ENCODE measurements around the gene SYCP1.

The SYCP1 gene

GRCh38 chr1:115012006-115012405, 157.3 kb downstream of the SYCP1 start:
- Histone ChIP-seq H3K9me3 (ENCODE audit: control insufficient read depth, insufficient read depth, low read depth, low read length) (no peaks in the 10 kb centered on the region), H3K27ac (ENCODE audit: extremely low read depth, low read depth, low read length) (no peak overlapping the region), H3K4me3 (ENCODE audit: low read depth, low read length) (no peak overlapping the region), H3K4me1 (ENCODE audit: control insufficient read depth, insufficient read depth, low read length) (no peaks in the 10 kb centered on the region), H3K36me3 (ENCODE audit: control insufficient read depth in 2 of 2, insufficient read depth in 1 of 2, low read length in 2 of 2) (no peaks in the 10 kb centered on the region)
- CTCF ChIA-PET = interaction anchor here (0.6 kb wide), 1 partner anchor 1001 kb away, joined by 3 read pairs; no protein-coding TSS in a partner anchor
- POLR2A ChIA-PET = no interaction called here
- TF ChIP-seq ZNF37A (tag by site-specific recombination; IDR thresholded peaks at IDR 0.05) (no peak), ZNF585B (tag by site-specific recombination; IDR thresholded peaks at IDR 0.05) (peak; percentile 27; the same call in 1 of the 2 replicates)

- ChIA-PET POLR2A (no interaction called here), CTCF (interaction anchor here (0.6 kb wide), 1 partner anchor 1001 kb away, joined by 3 read pairs; no protein-coding TSS in a partner anchor)
- Histone ChIP-seq H3K27ac (ENCODE audit: extremely low read depth, low read depth, low read length) (no peak overlapping the region), H3K9me3 (ENCODE audit: control insufficient read depth, insufficient read depth, low read depth, low read length) (no peaks in the 10 kb centered on the region), H3K36me3 (ENCODE audit: control insufficient read depth in 2 of 2, insufficient read depth in 1 of 2, low read length in 2 of 2) (no peaks in the 10 kb centered on the region), H3K4me1 (ENCODE audit: control insufficient read depth, insufficient read depth, low read length) (no peaks in the 10 kb centered on the region), H3K4me3 (ENCODE audit: low read depth, low read length) (no peak overlapping the region)
- no peak for TF ChIP-seq ZNF221 (tag by site-specific recombination; IDR thresholded peaks at IDR 0.05; ENCODE audit: borderline replicate concordance)
- no peak for TF ChIP-seq ZBTB21 (tag by site-specific recombination; IDR thresholded peaks at IDR 0.05)
Observed at GRCh38 chr1:115012434-115012833, 157.8 kb downstream of the SYCP1 start.

- POLR2A ChIA-PET = no interaction called here
- H3K27ac ChIP-seq (ENCODE audit: extremely low read depth, low read depth, low read length) = no peak overlapping the region
- no peaks in the 10 kb centered on the region for H3K9me3 ChIP-seq (ENCODE audit: control insufficient read depth, insufficient read depth, low read depth, low read length)
- CTCF ChIA-PET = interaction anchor here (0.6 kb wide), 1 partner anchor 97 kb away, joined by 3 read pairs; no protein-coding TSS in a partner anchor
- H3K4me3 ChIP-seq (ENCODE audit: low read depth, low read length) = no peak overlapping the region
- H3K4me1 ChIP-seq (ENCODE audit: control insufficient read depth, insufficient read depth, low read length) = no peaks in the 10 kb centered on the region
- no peaks in the 10 kb centered on the region for H3K36me3 ChIP-seq (ENCODE audit: control insufficient read depth in 2 of 2, insufficient read depth in 1 of 2, low read length in 2 of 2)
- TF ChIP-seq ZNF133 (tag by site-specific recombination; IDR thresholded peaks at IDR 0.05) (no peak), ZNF596 (tag by site-specific recombination; IDR thresholded peaks at IDR 0.05) (no peak), ZFP3 (tag by site-specific recombination; IDR thresholded peaks at IDR 0.05; ENCODE audit: low read depth) (no peak), ZNF560 (tag by site-specific recombination; IDR thresholded peaks at IDR 0.05; ENCODE audit: borderline replicate concordance) (no peak), ZNF791 (tag by site-specific recombination; IDR thresholded peaks at IDR 0.05) (no peak), ZSCAN16 (tag by site-specific recombination; IDR thresholded peaks at IDR 0.05) (no peak), ZBTB11 (tag by site-specific recombination; conservative IDR thresholded peaks at IDR 0.05; ENCODE audit: low read depth) (no peak), ZNF530 (tag by site-specific recombination; IDR thresholded peaks at IDR 0.05; ENCODE audit: low read depth) (no peak), TSHZ1 (tag by site-specific recombination; IDR thresholded peaks at IDR 0.05; ENCODE audit: borderline replicate concordance) (no peak), ZNF707 (tag by site-specific recombination; IDR thresholded peaks at IDR 0.05) (no peak), ZNF18 (tag by site-specific recombination; IDR thresholded peaks at IDR 0.05) (no peak), ZNF26 (tag by site-specific recombination; IDR thresholded peaks at IDR 0.05) (no peak), ZNF629 (tag by site-specific recombination; IDR thresholded peaks at IDR 0.05) (no peak), ZNF114 (tag by site-specific recombination; IDR thresholded peaks at IDR 0.05) (no peak), ZSCAN4 (tag by site-specific recombination; IDR thresholded peaks at IDR 0.05) (no peak), KLF1 (tag by site-specific recombination; IDR thresholded peaks at IDR 0.05) (no peak), ZNF660 (tag by site-specific recombination; IDR thresholded peaks at IDR 0.05) (no peak)
Observed at GRCh38 chr1:115013792-115014191, 159.1 kb downstream of the SYCP1 start.
